Right cardiac atrium (tissue), 5 donors: ENCODE measurements around the gene TSBP1. TPM values are rescaled to one million over a fixed set of nuclear protein-coding genes. Genes with fewer than 3 reads are reported as not detected.

ENCODE experiments used
- ATAC-seq, 2 donors: fragments of 200-7000 bp; cut with Tn5 transposase; one replicate each; pipeline versions ENCODE4 v1.8.0 to v1.9.1; 2020; ENCODE audit warnings: moderate library complexity in 2 of 2, mild to moderate bottlenecking in 1 of 2
- DNase-seq, 3 donors: peaks; one replicate each; pipeline ENCODE4 v3.0.0-alpha.2; 2020
- H3K27ac ChIP-seq: one replicate; pipeline ENCODE4 v1.5.1; 2013; ENCODE audit warnings: mild to moderate bottlenecking, low read length, control low read depth, moderate library complexity
- H3K27me3 ChIP-seq: one replicate; pipeline ENCODE4 v1.6.1; 2013; ENCODE audit not compliant: control insufficient read depth, insufficient read depth
- H3K4me1 ChIP-seq: one replicate; pipeline ENCODE4 v1.6.1; 2013; ENCODE audit warnings: low read length; ENCODE audit not compliant: control insufficient read depth, insufficient read depth
- H3K4me3 ChIP-seq: one replicate; pipeline ENCODE4 v1.5.1; 2013; ENCODE audit warnings: low read length, control low read depth
- H3K9me3 ChIP-seq: one replicate; pipeline ENCODE4 v1.6.1; 2013; ENCODE audit warnings: low read length; ENCODE audit not compliant: control insufficient read depth
- WGBS: extraction: QIAGEN DNeasy Blood & Tissue Kit; methylation state at CpG from one replicate; pipeline ENCODE4 v1.1.7; 2013; 5-methylcytosine and 5-hydroxymethylcytosine counted together
- intact Hi-C, 4 donors: fragments of 100-400 bp; cut with DNase I; formaldehyde crosslinking; loops; one replicate each; pipeline versions ENCODE4 v1.11.0 to v1.14.0; 2022 to 2023
- long read RNA-seq, 4 donors: library from polyadenylated mRNA; unstranded; transcript quantifications; one replicate each; pipeline ENCODE4 v2.0.0, GENCODE V29; 2020 to 2021
- polyA plus RNA-seq: library from polyadenylated mRNA; stranded (reverse); fragments of 200-250 nt; gene quantifications from one replicate; pipeline ENCODE4 v1.2.3, GENCODE V29; 2013
- total RNA-seq, 4 donors: library from RNA; stranded (reverse); fragmentation: NEBNext Ultra II Directional; extraction: Animal tissue kit (Norgen Biotek cat#: 25700); gene quantifications; one replicate each; pipeline ENCODE4 v1.2.1, GENCODE V29; 2021
- donor health status: healthy with polysubstance abuse.
- donor health status: DM: no; HTN: yes; CAD: no.
- donor health status: DM: no; HTN: no; CAD: no.
- donor health status: DM: no; HTN: yes; CAD: no; lungs with severe emphysema.
- donor health status: DM: yes; HTN: yes; CAD: no.

The TSBP1 gene
- total RNA-seq (not detected), polyA plus RNA-seq (not detected)
- long read RNA-seq, donor 1 = 0 reads
- long read RNA-seq, donor 2 = 0 reads
- long read RNA-seq, donor 3 = 0 reads
- long read RNA-seq, donor 4 = 0 reads

- H3K9me3 ChIP-seq = no peaks in the 10 kb centered on the region
- H3K27me3 ChIP-seq = no peaks in the 10 kb centered on the region
- intact Hi-C loops = no loop called here
- no peak within 1 kb of the TSS for H3K4me3 ChIP-seq
- ATAC-seq = no peak
- H3K27ac ChIP-seq = no peak within 1 kb of the TSS
- no peak for DNase-seq
- no peaks in the 10 kb centered on the region for H3K4me1 ChIP-seq
Measured at GRCh38 chr6:32371803-32372202, at the start of gene TSBP1. Gene TSBP1, minus strand, starts transcription at chr6:32371903. Its CDS starts 197 bp downstream, at chr6:32371706.

GRCh38 chr6:32416036-32416435, 44.3 kb upstream of the TSBP1 start:
- intact Hi-C loops = loop anchor here in 2 of 4 donors (5.0 to 10.0 kb wide), 3 partner anchors 289 to 451 kb away; no protein-coding TSS in a partner anchor

GRCh38 chr6:32415521-32416019, 43.9 kb upstream of the TSBP1 start:
- H3K9me3 ChIP-seq = no peaks in the 10 kb centered on the region
- ATAC-seq = peak; percentile 83 to 89
- peak; percentile 75 to 86 (median 80) for DNase-seq
- H3K4me3 ChIP-seq = no peak overlapping the region
- WGBS = 5% methylated on average over 13 of the region's 13 CpGs
- H3K27me3 ChIP-seq = peaks cover 3% of the 10 kb centered on the region
- intact Hi-C loops = loop anchor here in 2 of 4 donors (5.0 to 10.0 kb wide), 3 partner anchors 289 to 452 kb away; no protein-coding TSS in a partner anchor
- no peak overlapping the region for H3K27ac ChIP-seq
- H3K4me1 ChIP-seq = no peaks in the 10 kb centered on the region

More at GRCh38 chr6:32416036-32416435, 44.3 kb upstream of the TSBP1 start:
- Histone ChIP-seq H3K4me3 (no peak overlapping the region), H3K27me3 (peaks cover 5% of the 10 kb centered on the region), H3K27ac (no peak overlapping the region), H3K9me3 (no peaks in the 10 kb centered on the region), H3K4me1 (no peaks in the 10 kb centered on the region)
- ATAC-seq (peak in 1 of 2 donors; percentile 37), DNase-seq (no peak)
- WGBS = 61% methylated on average over 3 of the region's 3 CpGs

GRCh38 chr6:32413427-32414047, 41.8 kb upstream of the TSBP1 start:
- Histone ChIP-seq H3K27ac (no peak overlapping the region), H3K4me3 (no peak overlapping the region), H3K27me3 (peaks cover 3% of the 10 kb centered on the region), H3K9me3 (no peaks in the 10 kb centered on the region), H3K4me1 (no peaks in the 10 kb centered on the region)
- intact Hi-C loops = loop anchor here (5.0 to 10.0 kb wide), 5 partner anchors 166 to 384 kb away; no protein-coding TSS in a partner anchor
- DNase-seq (peak; percentile 74 to 90 (median 90)), ATAC-seq (peak; percentile 81 to 83)
- 7% methylated on average over 11 of the region's 11 CpGs for WGBS

- Histone ChIP-seq H3K9me3 (no peaks in the 10 kb centered on the region), H3K4me1 (no peaks in the 10 kb centered on the region), H3K4me3 (no peak overlapping the region), H3K27ac (no peak overlapping the region), H3K27me3 (no peaks in the 10 kb centered on the region)
- ATAC-seq = no peak
- 82% methylated on average over 9 of the region's 9 CpGs for WGBS
- no peak for DNase-seq
- intact Hi-C loops = loop anchor here (5.0 to 10.0 kb wide), 5 partner anchors 164 to 386 kb away; no protein-coding TSS in a partner anchor
Measured at GRCh38 chr6:32411566-32412327, 40.0 kb upstream of the TSBP1 start.

- Histone ChIP-seq H3K4me1 (no peaks in the 10 kb centered on the region), H3K27ac (no peak overlapping the region), H3K9me3 (no peaks in the 10 kb centered on the region), H3K27me3 (no peaks in the 10 kb centered on the region), H3K4me3 (no peak overlapping the region)
- ATAC-seq (no peak), DNase-seq (no peak)
- 63% methylated on average over 5 of the region's 5 CpGs for WGBS
- intact Hi-C loops = loop anchor here (5.0 to 10.0 kb wide), 5 partner anchors 164 to 386 kb away; no protein-coding TSS in a partner anchor
Measured at GRCh38 chr6:32410906-32411305, 39.2 kb upstream of the TSBP1 start.

- DNase-seq = no peak
- Histone ChIP-seq H3K4me3 (no peak within 1 kb of the TSS), H3K27ac (no peak within 1 kb of the TSS), H3K4me1 (no peaks in the 10 kb centered on the region), H3K9me3 (no peaks in the 10 kb centered on the region), H3K27me3 (no peaks in the 10 kb centered on the region)
- 68% methylated on average over 4 of the region's 4 CpGs for WGBS
- intact Hi-C loops = no loop called here
- no peak for ATAC-seq
Measured at GRCh38 chr6:32406857-32407256, 35.2 kb upstream of the TSBP1 start, which contains the start of gene BTNL2. Gene BTNL2, minus strand, starts transcription at chr6:32407181. Its CDS starts 58 bp downstream, at chr6:32407123.

GRCh38 chr6:32406197-32406596, 34.5 kb upstream of the TSBP1 start:
- ATAC-seq (no peak), DNase-seq (no peak)
- no peaks in the 10 kb centered on the region for H3K27me3 ChIP-seq
- intact Hi-C loops = no loop called here
- no peaks in the 10 kb centered on the region for H3K9me3 ChIP-seq
- no peak overlapping the region for H3K4me3 ChIP-seq
- WGBS = 84% methylated on average over 9 of the region's 9 CpGs
- no peaks in the 10 kb centered on the region for H3K4me1 ChIP-seq
- no peak overlapping the region for H3K27ac ChIP-seq

- no peak for DNase-seq
- no peak for ATAC-seq
- Histone ChIP-seq H3K4me1 (no peaks in the 10 kb centered on the region), H3K4me3 (no peak overlapping the region), H3K27ac (no peak overlapping the region), H3K9me3 (no peaks in the 10 kb centered on the region), H3K27me3 (no peaks in the 10 kb centered on the region)
- 24% methylated on average over 1 of the region's 1 CpG for WGBS
- intact Hi-C loops = no loop called here
Measured at GRCh38 chr6:32405656-32406055, 34.0 kb upstream of the TSBP1 start.

- DNase-seq = no peak
Measured at GRCh38 chr6:32402812-32403211, 31.1 kb upstream of the TSBP1 start.

More at GRCh38 chr6:32402812-32403211, 31.1 kb upstream of the TSBP1 start:
- Histone ChIP-seq H3K27me3 (no peaks in the 10 kb centered on the region), H3K9me3 (no peaks in the 10 kb centered on the region), H3K4me3 (no peak overlapping the region), H3K4me1 (no peaks in the 10 kb centered on the region), H3K27ac (no peak overlapping the region)
- ATAC-seq = no peak
- intact Hi-C loops = no loop called here
- whole genome bisulfite sequencing = 55% methylated on average over 8 of the region's 8 CpGs
